ENCODE results near the gene ELF4. TPM values are rescaled to one million over a fixed set of nuclear protein-coding genes. Genes with fewer than 3 reads are reported as not detected.

The ELF4 gene
- total and polyA plus RNA-seq, 3 donors from 2014 or later: 4.2 to 10.2 (median 5.0) TPM

DNA sequence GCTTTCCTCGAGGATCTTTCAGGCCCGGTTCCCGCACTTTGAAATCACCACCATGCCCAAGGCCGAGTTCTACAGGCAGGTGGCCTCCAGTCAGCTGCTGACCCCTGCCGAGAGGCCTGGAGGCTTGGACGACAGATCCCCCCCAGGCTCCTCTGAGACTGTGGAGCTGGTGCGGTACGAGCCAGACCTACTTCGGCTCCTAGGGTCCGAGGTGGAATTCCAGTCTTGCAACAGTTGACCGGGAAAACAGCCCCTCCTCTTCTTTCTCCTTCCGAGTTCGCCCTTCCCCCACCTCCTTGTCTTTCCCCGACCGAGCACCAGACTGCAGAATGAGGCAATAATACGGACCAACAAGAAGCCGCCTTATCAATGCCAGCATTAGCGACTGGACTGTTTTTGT is 54.4 kb downstream of the ELF4 start:
- intact Hi-C loops (cut with DNase I; ENCODE audit: low total_unique reads): no loop called here
- no peaks in the 10 kb centered on the region for H3K4me1 ChIP-seq
- H3K27me3 ChIP-seq: no peaks in the 10 kb centered on the region
- no peak for DNase-seq
- H3K27ac ChIP-seq: no peak overlapping the region
- 76 to 84% methylated on average over 11 to 18 of the region's 18 CpGs for WGBS, 2 donors
- H3K4me3 ChIP-seq: no peak overlapping the region
- no peaks in the 10 kb centered on the region for H3K9me3 ChIP-seq
- no peaks in the 10 kb centered on the region for H3K36me3 ChIP-seq (ENCODE audit: low read depth, missing control alignments)
- TF ChIP-seq POLR2A (IDR thresholded peaks at IDR 0.05): no peak
- TF ChIP-seq, protein P1, sequence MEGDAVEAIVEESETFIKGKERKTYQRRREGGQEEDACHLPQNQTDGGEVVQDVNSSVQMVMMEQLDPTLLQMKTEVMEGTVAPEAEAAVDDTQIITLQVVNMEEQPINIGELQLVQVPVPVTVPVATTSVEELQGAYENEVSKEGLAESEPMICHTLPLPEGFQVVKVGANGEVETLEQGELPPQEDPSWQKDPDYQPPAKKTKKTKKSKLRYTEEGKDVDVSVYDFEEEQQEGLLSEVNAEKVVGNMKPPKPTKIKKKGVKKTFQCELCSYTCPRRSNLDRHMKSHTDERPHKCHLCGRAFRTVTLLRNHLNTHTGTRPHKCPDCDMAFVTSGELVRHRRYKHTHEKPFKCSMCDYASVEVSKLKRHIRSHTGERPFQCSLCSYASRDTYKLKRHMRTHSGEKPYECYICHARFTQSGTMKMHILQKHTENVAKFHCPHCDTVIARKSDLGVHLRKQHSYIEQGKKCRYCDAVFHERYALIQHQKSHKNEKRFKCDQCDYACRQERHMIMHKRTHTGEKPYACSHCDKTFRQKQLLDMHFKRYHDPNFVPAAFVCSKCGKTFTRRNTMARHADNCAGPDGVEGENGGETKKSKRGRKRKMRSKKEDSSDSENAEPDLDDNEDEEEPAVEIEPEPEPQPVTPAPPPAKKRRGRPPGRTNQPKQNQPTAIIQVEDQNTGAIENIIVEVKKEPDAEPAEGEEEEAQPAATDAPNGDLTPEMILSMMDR (IDR thresholded peaks at IDR 0.05): no peak

DNA sequence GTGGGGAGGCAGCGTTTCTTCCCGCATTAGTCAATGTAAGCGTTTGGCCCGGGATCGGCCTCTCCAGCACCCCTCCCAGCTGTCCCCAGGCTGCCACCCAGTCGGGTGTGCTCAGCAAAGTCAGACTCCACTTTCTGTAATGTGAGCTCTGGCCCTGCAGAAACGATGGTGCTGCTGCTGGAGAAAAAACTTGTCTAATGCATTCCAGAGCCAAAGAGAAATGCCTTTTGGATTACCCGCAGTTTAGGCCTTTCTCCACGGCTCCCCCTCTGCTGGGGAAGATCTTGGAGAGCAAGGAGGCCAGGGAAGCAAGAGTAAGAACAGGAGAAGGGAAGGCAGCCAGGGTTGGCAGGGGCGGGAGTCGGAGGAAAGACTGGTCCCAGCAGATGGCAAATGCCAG is 55.2 kb downstream of the ELF4 start:
- H3K27ac ChIP-seq: no peak overlapping the region
- WGBS, 2 donors: 69 to 72% methylated on average over 9 to 11 of the region's 11 CpGs

DNA sequence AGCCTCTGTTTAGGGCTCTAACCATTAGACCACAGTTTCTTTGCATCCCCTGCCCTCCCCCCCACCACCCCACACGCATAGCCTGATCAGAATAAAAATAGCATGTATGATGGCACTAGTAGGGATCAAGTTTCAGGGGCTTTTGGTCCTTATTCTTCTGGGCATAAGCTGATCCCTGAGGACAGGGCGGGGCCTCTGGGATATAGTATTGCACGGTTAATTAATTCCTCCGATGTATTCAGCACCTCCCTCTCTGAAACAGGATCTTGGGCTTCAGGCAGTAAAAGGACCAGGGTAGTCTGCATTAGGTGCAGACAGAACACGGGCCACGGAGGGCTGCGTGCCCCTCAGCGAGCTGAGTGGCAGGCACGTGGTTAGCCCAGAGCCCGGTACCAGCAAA is 57.1 kb downstream of the ELF4 start:
- 91 to 96% methylated on average over 9 to 10 of the region's 10 CpGs for WGBS, 2 donors
- no peak overlapping the region for H3K4me3 ChIP-seq
- H3K9me3 ChIP-seq: no peaks in the 10 kb centered on the region
- intact Hi-C loops (cut with DNase I; ENCODE audit: low total_unique reads): no loop called here
- H3K27me3 ChIP-seq: no peaks in the 10 kb centered on the region
- H3K36me3 ChIP-seq (ENCODE audit: low read depth, missing control alignments): no peaks in the 10 kb centered on the region
- DNase-seq: no peak
- no peak overlapping the region for H3K27ac ChIP-seq
- no peaks in the 10 kb centered on the region for H3K4me1 ChIP-seq
- TF ChIP-seq, protein P1 (IDR thresholded peaks at IDR 0.05): no peak
- TF ChIP-seq POLR2A (IDR thresholded peaks at IDR 0.05): no peak

More for the DNA sequence above, 55.2 kb downstream of the ELF4 start:
- Histone ChIP-seq H3K4me1 (no peaks in the 10 kb centered on the region), H3K27me3 (no peaks in the 10 kb centered on the region), H3K36me3 (ENCODE audit: low read depth, missing control alignments) (no peaks in the 10 kb centered on the region), H3K4me3 (no peak overlapping the region), H3K9me3 (no peaks in the 10 kb centered on the region)
- intact Hi-C loops (cut with DNase I; ENCODE audit: low total_unique reads): no loop called here
- DNase-seq: no peak
- TF ChIP-seq, protein P1 (IDR thresholded peaks at IDR 0.05): no peak
- TF ChIP-seq POLR2A (IDR thresholded peaks at IDR 0.05): no peak

DNA sequence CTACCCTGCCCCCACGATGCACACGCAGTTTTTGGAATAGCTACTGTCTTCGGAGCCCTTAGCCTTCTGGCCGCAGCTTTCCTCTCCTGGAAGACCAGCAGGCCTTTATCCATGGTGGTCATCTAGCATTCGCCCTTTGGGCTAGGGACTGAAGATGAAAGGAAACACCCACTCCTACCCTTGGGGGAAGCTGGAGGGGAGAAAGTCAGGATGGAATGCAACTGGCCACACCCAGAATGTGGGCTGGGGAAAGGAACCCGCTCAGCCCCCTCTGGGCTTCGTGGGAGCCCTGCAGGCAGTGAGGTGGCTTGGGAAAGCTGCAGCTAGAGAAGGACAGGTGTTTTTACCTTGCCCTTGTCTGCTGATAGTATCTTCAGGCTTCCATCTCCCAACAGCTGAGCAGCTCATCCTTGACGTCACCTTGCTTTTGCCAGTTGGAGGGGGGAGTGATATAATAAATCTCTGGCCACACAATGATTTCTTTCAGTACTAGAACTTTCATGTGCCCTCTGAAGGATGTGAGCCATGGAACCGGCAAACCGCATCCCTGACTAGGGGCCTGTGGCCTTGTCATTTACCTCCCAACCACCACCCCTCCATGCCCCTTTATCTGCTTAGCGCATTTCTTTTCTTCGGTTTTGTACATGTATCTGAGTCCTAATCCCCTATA is 59.0 kb downstream of the ELF4 start:
- Histone ChIP-seq H3K27ac (no peak overlapping the region), H3K9me3 (no peaks in the 10 kb centered on the region), H3K4me3 (no peak overlapping the region), H3K27me3 (no peaks in the 10 kb centered on the region), H3K4me1 (no peaks in the 10 kb centered on the region), H3K36me3 (ENCODE audit: low read depth, missing control alignments) (no peaks in the 10 kb centered on the region)
- intact Hi-C loops (cut with DNase I; ENCODE audit: low total_unique reads): no loop called here
- TF ChIP-seq, protein P1 (IDR thresholded peaks at IDR 0.05): no peak
- no peak for TF ChIP-seq POLR2A (IDR thresholded peaks at IDR 0.05)
- no peak for DNase-seq
- WGBS, 2 donors: 77 to 82% methylated on average over 11 to 12 of the region's 12 CpGs

DNA sequence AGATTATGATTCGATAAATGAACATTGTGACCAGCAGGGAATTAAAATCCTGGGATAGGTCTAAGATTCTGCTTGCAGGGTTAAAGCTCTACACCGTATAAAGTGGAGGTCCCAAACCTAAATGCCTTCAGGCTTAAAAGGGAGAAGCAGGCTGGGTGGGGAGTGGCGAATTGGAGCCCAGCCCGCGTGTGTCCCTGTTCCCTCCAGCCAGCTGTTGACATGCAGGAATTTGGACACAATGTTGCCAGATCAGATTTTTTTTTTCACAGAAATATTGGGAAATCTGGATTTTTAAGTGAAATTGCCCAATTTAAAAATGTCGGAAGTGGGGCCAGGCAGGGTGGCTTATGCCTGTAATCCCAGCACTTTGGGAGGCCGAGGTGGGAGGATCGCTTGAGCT is 60.5 kb downstream of the ELF4 start:
- no peaks in the 10 kb centered on the region for H3K36me3 ChIP-seq (ENCODE audit: low read depth, missing control alignments)
- 76 to 88% methylated on average over 8 of the region's 8 CpGs for WGBS, 2 donors
- no peak overlapping the region for H3K27ac ChIP-seq
- DNase-seq: no peak
- intact Hi-C loops (cut with DNase I; ENCODE audit: low total_unique reads): no loop called here
- no peaks in the 10 kb centered on the region for H3K4me1 ChIP-seq
- H3K27me3 ChIP-seq: no peaks in the 10 kb centered on the region
- no peak for TF ChIP-seq POLR2A (IDR thresholded peaks at IDR 0.05)
- TF ChIP-seq, protein P1 (IDR thresholded peaks at IDR 0.05): no peak
- H3K4me3 ChIP-seq: no peak overlapping the region
- no peaks in the 10 kb centered on the region for H3K9me3 ChIP-seq

Data from testis (tissue), 3 donors.